H7 (cell line): ENCODE data around the gene CLDN2. TPM values are rescaled to one million over a fixed set of nuclear protein-coding genes. Genes with fewer than 3 reads are reported as not detected.

Experiments used
- DNase-seq: peaks from one replicate; pipeline ENCODE4 v3.0.0; 2012
- H3K27me3 ChIP-seq: 2 replicates; pipeline ENCODE4 v1.6.0; 2011; ENCODE audit warnings: mild to moderate bottlenecking, low read length; ENCODE audit not compliant: control insufficient read depth, insufficient read depth
- H3K36me3 ChIP-seq: replicated peaks from 2 replicates; pipeline ENCODE4 v1.5.1; 2011; ENCODE audit warnings: low read length; ENCODE audit not compliant: control insufficient read depth, insufficient read depth
- H3K4me3 ChIP-seq: 2 replicates; pipeline ENCODE4 v1.5.1; 2011; ENCODE audit warnings: low read depth, mild to moderate bottlenecking, control low read depth, low read length, moderate library complexity; ENCODE audit not compliant: insufficient read depth
- total RNA-seq: library from RNA; depleted of rRNA; stranded (reverse); fragments of >200 nt; shearing (Covaris generic); gene quantifications from 2 replicates; pipeline ENCODE4 v1.2.3, GENCODE V29; 2014

The CLDN2 gene
- total RNA-seq, 1 experiment from 2014 or later, result not detected

GRCh38 chrX:106933538-106933961 lies 13.3 kb downstream of the CLDN2 start:
- Histone ChIP-seq H3K27me3 (no peaks in the 10 kb centered on the region; the same call in 1 of the 2 replicates), H3K4me3 (no peak overlapping the region), H3K36me3 (peaks cover 1% of the 10 kb centered on the region)
- DNase-seq, result no peak

DNA sequence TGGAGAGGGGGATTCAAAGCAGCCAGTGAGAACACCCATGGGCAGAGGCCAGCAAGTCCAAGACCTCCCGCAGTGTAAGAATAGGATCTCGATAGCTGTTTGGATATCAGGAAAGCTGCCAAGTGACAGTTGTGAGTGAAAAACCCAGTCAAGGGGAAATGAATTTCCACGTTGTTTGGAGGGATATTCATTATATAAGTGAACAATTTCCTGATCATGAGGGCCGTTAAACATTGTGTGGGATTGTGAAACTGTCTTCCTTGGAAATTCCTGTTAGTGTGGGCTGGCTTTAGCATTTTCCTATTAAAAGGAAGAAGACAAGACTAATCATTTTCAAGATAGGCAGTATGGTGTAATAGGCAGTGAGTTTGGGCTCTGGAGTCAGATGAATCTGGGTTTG lies 15.0 kb downstream of the CLDN2 start:
- no peaks in the 10 kb centered on the region for H3K27me3 ChIP-seq
- no peak overlapping the region for H3K4me3 ChIP-seq
- no peak for DNase-seq
- H3K36me3 ChIP-seq, result peaks cover 1% of the 10 kb centered on the region

DNA sequence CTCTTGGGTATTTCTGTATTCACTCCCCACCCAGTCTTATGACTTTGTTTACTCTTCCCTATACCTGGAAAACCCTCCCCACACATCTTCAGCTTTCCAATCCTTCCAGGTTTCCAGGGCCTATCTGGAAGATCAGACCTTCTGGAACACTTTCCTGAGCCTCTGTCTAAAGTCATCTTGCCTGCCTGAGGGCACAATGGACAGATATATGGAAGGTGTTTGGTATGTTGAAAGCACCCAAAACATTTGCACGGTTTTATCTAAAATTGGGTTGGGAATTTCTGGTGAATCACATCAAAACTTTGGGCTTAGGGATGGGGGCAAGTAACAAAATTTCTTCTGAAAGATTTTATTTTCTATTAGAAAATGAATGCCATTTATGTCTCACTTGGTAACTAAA lies 16.0 kb downstream of the CLDN2 start:
- Histone ChIP-seq H3K4me3 (no peak overlapping the region), H3K27me3 (no peaks in the 10 kb centered on the region), H3K36me3 (peaks cover 1% of the 10 kb centered on the region)
- no peak for DNase-seq

GRCh38 chrX:106939566-106939965 lies 19.4 kb downstream of the CLDN2 start:
- DNase-seq, result no peak
- Histone ChIP-seq H3K36me3 (peaks cover 4% of the 10 kb centered on the region), H3K4me3 (no peak overlapping the region), H3K27me3 (no peaks in the 10 kb centered on the region)

- no peaks in the 10 kb centered on the region for H3K27me3 ChIP-seq
- no peak overlapping the region for H3K4me3 ChIP-seq
- DNase-seq, result no peak
- H3K36me3 ChIP-seq, result peaks cover 4% of the 10 kb centered on the region
Observed at GRCh38 chrX:106940068-106940467, 19.9 kb downstream of the CLDN2 start.

DNA sequence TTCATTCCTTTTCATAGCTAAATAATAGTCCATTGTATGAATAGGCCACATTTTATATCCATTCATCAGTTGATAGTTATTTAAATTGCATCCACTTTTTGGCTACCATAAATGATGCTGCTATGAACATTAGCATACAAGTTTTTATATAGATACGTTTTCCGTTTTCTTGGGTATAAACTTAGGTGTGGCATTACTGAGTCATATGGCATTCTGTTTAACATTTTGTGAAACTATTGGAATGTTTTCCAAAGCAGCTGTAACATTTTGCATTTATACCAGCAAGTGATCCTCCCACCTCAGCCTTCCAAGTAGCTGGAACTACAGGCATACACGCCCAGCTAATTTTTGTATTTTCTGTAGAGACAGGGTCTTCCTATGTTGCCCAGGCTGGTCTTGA lies 26.3 kb downstream of the CLDN2 start:
- no peak overlapping the region for H3K4me3 ChIP-seq
- DNase-seq, result no peak
- H3K27me3 ChIP-seq, result no peaks in the 10 kb centered on the region
- H3K36me3 ChIP-seq, result peaks cover 3% of the 10 kb centered on the region

DNA sequence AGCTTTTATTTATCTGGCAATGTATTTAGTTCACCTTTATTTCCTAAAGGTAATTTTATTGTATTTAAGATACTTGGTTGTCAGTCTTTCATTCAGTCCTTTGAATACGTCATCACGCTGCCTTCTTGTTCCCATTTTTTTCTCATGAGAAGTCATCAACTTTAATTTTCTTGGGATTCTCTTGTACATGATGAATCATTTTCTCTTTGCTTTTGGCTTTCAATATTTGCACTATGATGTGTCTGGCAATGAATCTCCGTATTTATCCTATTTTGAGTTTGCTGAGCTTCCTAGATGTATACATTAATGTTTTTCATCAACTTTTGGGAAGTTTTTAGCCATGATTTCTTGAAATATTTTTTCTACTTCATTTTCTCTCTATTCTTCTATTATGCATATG lies 28.4 kb downstream of the CLDN2 start:
- DNase-seq, result no peak

GRCh38 chrX:106949366-106949765 lies 29.2 kb downstream of the CLDN2 start:
- no peak for DNase-seq
- H3K4me3 ChIP-seq, result no peak overlapping the region
- H3K36me3 ChIP-seq, result no peaks in the 10 kb centered on the region
- no peaks in the 10 kb centered on the region for H3K27me3 ChIP-seq

More for the DNA sequence above, 28.4 kb downstream of the CLDN2 start:
- H3K27me3 ChIP-seq, result no peaks in the 10 kb centered on the region
- H3K36me3 ChIP-seq, result no peaks in the 10 kb centered on the region
- no peak overlapping the region for H3K4me3 ChIP-seq

- DNase-seq, result no peak
- no peaks in the 10 kb centered on the region for H3K27me3 ChIP-seq
- no peak overlapping the region for H3K4me3 ChIP-seq
- H3K36me3 ChIP-seq, result no peaks in the 10 kb centered on the region
Observed at GRCh38 chrX:106950381-106950780, 30.2 kb downstream of the CLDN2 start.

DNA sequence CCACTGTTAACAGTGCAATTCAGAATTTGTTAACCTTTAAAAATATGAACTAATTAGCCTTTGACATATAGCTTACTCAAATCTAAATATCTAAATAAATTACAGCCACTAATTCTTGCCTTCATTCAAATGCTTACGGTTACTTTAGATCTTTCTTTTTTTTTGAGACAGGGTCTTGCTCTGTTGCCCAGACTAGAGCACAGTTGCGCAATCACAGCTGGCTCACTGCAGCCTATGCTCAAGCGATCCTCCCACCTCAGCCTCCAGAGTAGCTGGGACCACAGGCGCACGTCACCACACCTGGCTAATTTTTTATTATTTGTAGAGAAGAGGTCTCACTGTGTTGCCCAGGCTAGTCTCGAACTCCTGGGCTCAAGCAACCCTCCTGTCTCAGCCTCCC lies 31.0 kb downstream of the CLDN2 start:
- Histone ChIP-seq H3K4me3 (no peak overlapping the region), H3K36me3 (no peaks in the 10 kb centered on the region), H3K27me3 (no peaks in the 10 kb centered on the region)
- DNase-seq, result no peak

DNA sequence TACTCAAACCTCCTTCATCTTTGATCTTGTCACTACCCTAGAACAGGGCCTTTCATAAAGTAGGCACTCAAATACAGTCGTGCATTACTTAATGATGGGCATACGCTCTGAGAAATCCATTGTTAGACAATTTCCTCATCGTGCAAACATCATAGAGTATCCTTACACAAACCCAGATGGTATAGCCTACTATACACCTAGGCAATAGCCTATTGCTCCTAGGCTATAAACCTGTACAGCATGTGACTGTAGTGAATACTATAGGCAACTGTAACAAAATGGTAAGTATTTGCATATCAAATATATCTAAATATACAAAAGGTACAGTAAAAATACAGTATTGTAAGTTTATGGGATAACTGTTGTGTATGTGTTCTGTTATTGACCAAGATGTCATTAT lies 31.9 kb downstream of the CLDN2 start:
- no peak for DNase-seq
- Histone ChIP-seq H3K36me3 (no peaks in the 10 kb centered on the region), H3K27me3 (no peaks in the 10 kb centered on the region), H3K4me3 (no peak overlapping the region)

- Histone ChIP-seq H3K27me3 (no peaks in the 10 kb centered on the region), H3K36me3 (no peaks in the 10 kb centered on the region), H3K4me3 (no peak overlapping the region)
- no peak for DNase-seq
Observed at GRCh38 chrX:106952538-106952937, 32.3 kb downstream of the CLDN2 start.

- Histone ChIP-seq H3K27me3 (no peaks in the 10 kb centered on the region), H3K4me3 (no peak overlapping the region), H3K36me3 (no peaks in the 10 kb centered on the region)
- no peak for DNase-seq
Observed at GRCh38 chrX:106952988-106953387, 32.8 kb downstream of the CLDN2 start.

GRCh38 chrX:106954041-106954440 lies 33.8 kb downstream of the CLDN2 start:
- Histone ChIP-seq H3K36me3 (no peaks in the 10 kb centered on the region; the same call in 1 of the 2 replicates), H3K27me3 (no peaks in the 10 kb centered on the region), H3K4me3 (no peak overlapping the region)
- DNase-seq, result no peak

DNA sequence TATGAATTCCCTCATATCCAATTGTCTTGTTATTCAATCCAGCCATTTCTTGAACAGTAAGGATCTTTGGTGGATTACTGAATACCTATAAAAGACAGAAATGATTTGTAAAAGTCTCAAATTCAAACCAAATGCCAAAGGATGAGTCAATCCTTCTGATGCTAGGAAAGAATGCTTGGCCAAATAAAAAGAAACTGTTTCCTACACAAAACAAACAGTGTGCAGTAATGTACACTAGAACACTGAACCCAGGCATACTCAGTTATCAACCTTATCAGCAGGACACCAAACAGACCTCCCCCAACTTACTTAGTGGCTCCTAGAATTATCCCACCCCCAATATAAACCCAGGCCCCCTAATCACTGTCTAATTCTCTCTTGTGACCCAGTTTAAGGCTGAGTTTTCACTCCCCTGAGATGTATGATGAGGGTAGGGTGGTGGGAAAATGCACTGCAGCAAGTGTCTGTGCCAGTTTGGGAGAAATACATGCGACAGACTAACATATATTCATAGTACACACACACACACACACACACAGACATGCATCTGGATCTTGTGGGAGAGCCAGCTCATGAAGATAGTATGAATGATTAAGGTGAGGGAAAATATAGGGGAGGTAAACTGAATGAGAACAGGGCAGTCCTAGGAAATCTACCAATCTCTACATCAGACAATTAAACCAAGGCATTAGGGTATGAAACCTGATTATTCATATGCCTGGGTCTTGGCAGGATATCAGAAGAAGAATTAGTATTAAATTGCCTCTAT lies 35.0 kb downstream of the CLDN2 start:
- no peaks in the 10 kb centered on the region; the same call in 1 of the 2 replicates for H3K36me3 ChIP-seq
- H3K27me3 ChIP-seq, result no peaks in the 10 kb centered on the region
- no peak overlapping the region for H3K4me3 ChIP-seq
- no peak for DNase-seq

DNA sequence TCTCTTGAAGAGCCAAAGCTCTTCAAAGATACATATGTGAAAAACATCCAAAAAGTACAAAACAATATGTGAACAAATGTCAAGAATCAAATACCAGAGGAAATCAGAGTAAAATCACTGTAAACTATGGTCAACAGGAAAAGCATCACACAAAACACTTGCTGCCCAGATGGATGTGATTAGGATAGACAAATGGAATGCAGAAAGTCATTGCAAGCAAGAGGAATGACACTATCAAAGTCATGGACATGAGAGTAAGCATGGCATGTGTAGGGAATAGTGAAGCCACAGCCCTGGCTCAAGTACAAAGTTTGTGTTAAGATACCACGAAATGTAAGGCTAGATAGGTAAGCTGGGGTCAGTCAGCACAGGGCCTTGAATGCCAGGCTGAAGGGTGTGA lies 37.7 kb downstream of the CLDN2 start:
- peaks cover 2% of the 10 kb centered on the region for H3K36me3 ChIP-seq
- DNase-seq, result no peak
- no peak overlapping the region for H3K4me3 ChIP-seq
- no peaks in the 10 kb centered on the region for H3K27me3 ChIP-seq
